Measurements from ENCODE around the gene SRPRA.

- TF ChIP-seq EZH2 (IDR thresholded peaks at IDR 0.05), result no peak
- TF ChIP-seq POLR2AphosphoS5 (IDR thresholded peaks at IDR 0.05; ENCODE audit: borderline replicate concordance, low read depth, low read length), result no peak
Measured at GRCh38 chr11:126279191-126279590, 10.5 kb upstream of the SRPRA start.

Data from SK-N-MC (cell line).